Thyroid gland (tissue), 4 donors: ENCODE results near the gene HSPB2.
A peak's percentile ranks its signal among the peaks of the same experiment; 100 is the strongest.

ENCODE experiments used
- CTCF ChIP-seq, 6 experiments: fragments of 200-600 bp in 3 of 6; fragments of 450-650 bp in 3 of 6; sonication (generic) in 3 of 6; IDR thresholded peaks; one replicate each; pipeline ENCODE4 v1.5.1; 2016 to 2019; ENCODE audit warnings: antibody characterized with exemption in 6 of 6, mild to moderate bottlenecking in 2 of 6, inconsistent platforms in 1 of 6, moderate library complexity in 1 of 6
- POLR2A ChIP-seq, 2 donors: fragments of 450-650 bp; IDR thresholded peaks; one replicate each; pipeline ENCODE4 v1.6.1; 2017; ENCODE audit warnings: antibody characterized with exemption in 2 of 2, mild to moderate bottlenecking in 2 of 2, moderate library complexity in 1 of 2

GRCh38 chr11:111910676-111911562 is 1.6 kb upstream of the HSPB2 start:
- TF ChIP-seq CTCF (IDR thresholded peaks at IDR 0.05): no peak
- peak in 1 of 2 donors; percentile 19 for TF ChIP-seq POLR2A (IDR thresholded peaks at IDR 0.05)
